Effector CD8-positive, alpha-beta T cell (primary cell): ENCODE data around the gene BFSP2.
"Not testable (repeated sequence)": the region's sequence is repeated elsewhere in the genome, so short reads cannot be mapped to it uniquely, and the experiment has no call there.

Experiments
- DNase-seq: peaks from one replicate; lab custom pipeline; 2025; lab: John Stamatoyannopoulos, UW

Gene BFSP2

GRCh38 chr3:133520286-133520685, 120.4 kb downstream of the BFSP2 start:
- no peak for DNase-seq

- DNase-seq, result not testable (repeated sequence)
Measured at GRCh38 chr3:133520938-133521337, 121.1 kb downstream of the BFSP2 start.

- no peak for DNase-seq
Measured at GRCh38 chr3:133521946-133522345, 122.1 kb downstream of the BFSP2 start.

- not testable (repeated sequence) for DNase-seq
Measured at GRCh38 chr3:133523758-133524157, 123.9 kb downstream of the BFSP2 start.
